ENCODE results near the gene C22orf39. TPM values are rescaled to one million over a fixed set of nuclear protein-coding genes. Genes with fewer than 3 reads are reported as not detected.

C22orf39 gene
- total RNA-seq, 4 donors from 2014 or later = 69.4 to 107 (median 97.0) TPM

GRCh38 chr22:19401483-19401882, 46.0 kb downstream of the C22orf39 start:
- Histone ChIP-seq H3K36me3 (peaks cover 0 to 82% of the 10 kb centered on the region in 2 donors), H3K4me1 (no peaks in the 10 kb centered on the region), H3K4me3 (no peak overlapping the region), H3K27me3 (no peaks in the 10 kb centered on the region), H3K27ac (no peak overlapping the region), H3K9me3 (no peaks in the 10 kb centered on the region)
- TF ChIP-seq EP300 (IDR thresholded peaks at IDR 0.05) (no peak), CTCF (IDR thresholded peaks at IDR 0.05) (no peak), POLR2AphosphoS5 (IDR thresholded peaks at IDR 0.05) (no peak), POLR2A (IDR thresholded peaks at IDR 0.05) (no peak)
- 93 to 94% methylated on average over 2 to 4 of the region's 4 CpGs for WGBS, 2 donors (ENCODE audit: low coverage in 1 of 2)
- no peak for ATAC-seq

GRCh38 chr22:19400881-19401280, 46.6 kb downstream of the C22orf39 start:
- H3K27me3 ChIP-seq = no peaks in the 10 kb centered on the region
- H3K27ac ChIP-seq = no peak overlapping the region
- H3K9me3 ChIP-seq = no peaks in the 10 kb centered on the region
- H3K4me1 ChIP-seq = no peaks in the 10 kb centered on the region
- H3K36me3 ChIP-seq = peaks cover 0 to 82% of the 10 kb centered on the region in 2 donors
- TF ChIP-seq POLR2AphosphoS5 (IDR thresholded peaks at IDR 0.05) = no peak
- no peak for TF ChIP-seq EP300 (IDR thresholded peaks at IDR 0.05)
- TF ChIP-seq CTCF (IDR thresholded peaks at IDR 0.05) = no peak
- no peak for TF ChIP-seq POLR2A (IDR thresholded peaks at IDR 0.05)
- 93 to 95% methylated on average over 4 to 6 of the region's 6 CpGs for WGBS, 2 donors (ENCODE audit: low coverage in 1 of 2)
- ATAC-seq = no peak
- H3K4me3 ChIP-seq = no peak overlapping the region

GRCh38 chr22:19398652-19399051, 48.9 kb downstream of the C22orf39 start:
- no peaks in the 10 kb centered on the region for H3K9me3 ChIP-seq
- no peak overlapping the region for H3K4me3 ChIP-seq
- H3K36me3 ChIP-seq = peaks cover 0 to 84% of the 10 kb centered on the region in 2 donors
- H3K4me1 ChIP-seq = no peaks in the 10 kb centered on the region
- no peak for ATAC-seq
- TF ChIP-seq POLR2AphosphoS5 (IDR thresholded peaks at IDR 0.05) (no peak), CTCF (IDR thresholded peaks at IDR 0.05) (no peak), POLR2A (IDR thresholded peaks at IDR 0.05) (no peak), EP300 (IDR thresholded peaks at IDR 0.05) (no peak)
- H3K27ac ChIP-seq = no peak overlapping the region
- 67 to 70% methylated on average over 1 to 2 of the region's 2 CpGs for whole genome bisulfite sequencing, 2 donors (ENCODE audit: low coverage in 1 of 2)
- no peaks in the 10 kb centered on the region for H3K27me3 ChIP-seq

GRCh38 chr22:19398206-19398605, 49.3 kb downstream of the C22orf39 start:
- no peak for ATAC-seq
- no peak overlapping the region for H3K4me3 ChIP-seq
- H3K4me1 ChIP-seq = no peaks in the 10 kb centered on the region
- 70% methylated on average over 5 of the region's 6 CpGs; no CpG with 5 or more reads in 1 of the 2 donors for WGBS, 2 donors (ENCODE audit: low coverage in 1 of 2)
- no peaks in the 10 kb centered on the region for H3K27me3 ChIP-seq
- TF ChIP-seq POLR2AphosphoS5 (IDR thresholded peaks at IDR 0.05) (no peak), EP300 (IDR thresholded peaks at IDR 0.05) (no peak), POLR2A (IDR thresholded peaks at IDR 0.05) (no peak), CTCF (IDR thresholded peaks at IDR 0.05) (no peak)
- H3K36me3 ChIP-seq = peaks cover 0 to 89% of the 10 kb centered on the region in 2 donors
- H3K27ac ChIP-seq = no peak overlapping the region
- H3K9me3 ChIP-seq = no peaks in the 10 kb centered on the region

- no peaks in the 10 kb centered on the region for H3K4me1 ChIP-seq
- TF ChIP-seq CTCF (IDR thresholded peaks at IDR 0.05) (no peak), POLR2AphosphoS5 (IDR thresholded peaks at IDR 0.05) (no peak), EP300 (IDR thresholded peaks at IDR 0.05) (no peak), POLR2A (IDR thresholded peaks at IDR 0.05) (no peak)
- no peak for ATAC-seq
- peaks cover 0 to 94% of the 10 kb centered on the region in 2 donors for H3K36me3 ChIP-seq
- H3K27me3 ChIP-seq = no peaks in the 10 kb centered on the region
- no peak overlapping the region for H3K4me3 ChIP-seq
- no CpG with 5 or more reads among the region's 3 CpGs for WGBS, 2 donors (ENCODE audit: low coverage in 1 of 2)
- no peak overlapping the region for H3K27ac ChIP-seq
- H3K9me3 ChIP-seq = no peaks in the 10 kb centered on the region
Measured at GRCh38 chr22:19397734-19398104, 49.8 kb downstream of the C22orf39 start.
